Smooth muscle cell of the umbilical artery (primary cell): Measurements from ENCODE around the gene KRTAP19-3. TPM values are rescaled to one million over a fixed set of nuclear protein-coding genes. Genes with fewer than 3 reads are reported as not detected.

Experiments
- total RNA-seq: library from RNA; depleted of rRNA; stranded (reverse); fragments of >200 nt; gene quantifications from 2 replicates; pipeline ENCODE4 v1.2.3, GENCODE V29; 2014

Gene KRTAP19-3
- total RNA-seq = not detected in 2 replicates

DNA sequence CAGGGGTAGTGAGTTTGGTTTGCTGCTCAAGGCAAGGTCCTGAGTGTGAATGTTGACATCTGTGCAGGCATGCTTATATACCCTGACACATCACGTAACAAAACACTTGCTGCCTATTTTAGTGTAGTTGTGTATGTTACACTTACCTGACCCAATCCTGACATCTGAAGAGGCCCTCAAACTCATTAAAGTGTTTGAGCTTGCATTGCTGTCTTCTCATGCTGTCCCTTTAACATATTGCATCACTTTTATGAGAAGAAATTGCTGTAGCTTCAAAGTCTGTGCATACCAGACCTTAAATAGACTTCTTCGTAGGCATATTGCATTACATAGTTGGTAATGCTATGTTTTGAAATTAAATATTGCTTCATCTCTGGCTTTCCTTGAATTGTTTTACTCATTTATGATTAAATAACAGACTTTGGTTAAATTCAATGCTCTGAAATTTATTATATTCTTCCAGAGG lies at the start of gene KRTAP19-3:
TSS of gene KRTAP19-3 (minus strand) at position 51 of the 466 bp plus-strand sequence. CDS start 56 bp downstream, outside the sequence.

DNA sequence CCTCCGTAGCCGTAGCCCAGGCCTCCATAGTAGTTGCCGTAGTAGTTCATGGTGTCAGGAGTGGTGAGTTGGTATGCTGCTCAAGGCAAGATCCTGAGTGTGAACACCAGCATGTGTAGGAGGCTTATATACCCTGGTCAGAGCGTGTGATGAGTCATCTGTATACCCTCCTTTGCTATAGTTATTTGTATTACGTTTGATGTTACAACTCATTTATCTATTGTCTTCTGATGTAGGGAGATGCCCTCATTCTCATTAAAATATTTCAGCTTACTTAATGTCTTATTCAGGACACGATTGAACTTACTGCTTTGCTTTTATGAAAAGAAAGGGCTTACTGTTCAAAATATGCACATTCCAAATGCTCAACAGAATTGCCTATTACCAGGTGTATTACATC lies 10.2 kb upstream of the KRTAP19-3 start, which contains the start of gene KRTAP19-5:
TSS of gene KRTAP19-5 (minus strand) at position 101 of the 400 bp plus-strand sequence. CDS start at position 50, 51 bp downstream.

DNA sequence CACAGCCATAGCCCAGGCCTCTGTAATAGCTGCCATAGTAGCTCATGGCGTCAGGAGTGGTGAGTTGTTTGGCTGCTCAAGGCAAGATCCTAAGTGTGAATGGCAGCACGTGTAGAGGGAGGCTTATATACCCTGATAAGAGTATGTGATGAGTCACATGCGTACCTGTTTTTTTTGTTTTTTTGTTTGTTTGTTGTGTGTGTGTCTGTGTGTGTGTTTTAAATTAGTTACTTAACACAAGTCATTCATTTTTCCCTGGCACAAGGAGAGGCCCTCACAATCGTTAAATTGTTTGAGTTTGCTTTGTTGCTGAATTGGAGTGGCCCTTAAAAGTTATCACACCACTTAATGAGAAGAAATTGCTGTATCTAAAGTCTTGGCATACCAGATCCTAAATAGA lies 5.3 kb upstream of the KRTAP19-3 start, which contains the start of gene KRTAP19-4:
TSS of gene KRTAP19-4 (minus strand) at position 101 of the 400 bp plus-strand sequence. CDS start at position 46, 55 bp downstream.

DNA sequence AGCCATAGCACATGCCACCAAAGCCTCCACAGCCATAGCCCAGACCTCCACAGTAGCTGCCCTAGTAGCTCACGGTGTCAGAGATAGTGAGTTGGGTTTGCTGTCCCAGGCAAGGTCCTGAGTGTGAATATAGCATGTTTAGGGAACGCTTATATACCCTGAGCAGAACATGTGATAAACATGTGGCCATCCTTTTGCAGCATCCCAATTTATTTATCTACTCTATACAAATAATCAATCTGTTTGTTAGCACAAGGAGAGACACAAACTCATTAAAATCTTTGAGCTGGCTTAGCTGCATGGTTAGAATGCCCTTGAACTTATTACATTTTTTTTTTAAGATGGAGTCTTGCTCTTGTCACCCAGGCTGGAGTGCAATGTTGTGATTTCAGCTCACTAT lies 4.5 kb downstream of the KRTAP19-3 start, which contains the start of gene KRTAP19-2:
TSS of gene KRTAP19-2 (minus strand) at position 101 of the 400 bp plus-strand sequence. CDS start at position 13, 88 bp downstream.

DNA sequence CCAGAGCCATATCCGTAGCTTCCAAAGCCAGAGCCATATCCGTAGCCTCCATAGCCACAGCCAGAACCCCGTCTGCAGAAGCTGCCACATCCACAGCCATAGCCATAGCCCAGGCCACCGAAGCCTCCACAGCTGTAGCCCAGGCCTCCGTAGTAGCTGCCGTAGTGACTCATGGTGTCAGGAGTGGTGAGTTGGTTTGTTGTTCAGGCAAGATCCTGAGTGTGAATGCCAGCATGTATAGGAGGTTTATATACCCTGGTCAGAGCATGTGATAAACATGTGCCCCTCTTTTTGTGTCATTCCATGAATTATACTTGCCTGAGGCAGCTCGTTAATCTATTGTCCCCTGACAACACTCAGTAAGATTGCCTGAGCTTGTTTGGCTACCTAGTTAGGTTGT lies 11.7 kb downstream of the KRTAP19-3 start, which contains the start of gene KRTAP19-1:
TSS of gene KRTAP19-1 (minus strand) at position 223 of the 400 bp plus-strand sequence. CDS start at position 173, 50 bp downstream.

Other genes with a start within 250 kb of the KRTAP19-3 start
- not detected in 2 replicates for gene KRTAP24-1, start 209.1 kb downstream of the KRTAP19-3 start, total RNA-seq
- gene KRTAP25-1, start 202.5 kb downstream of the KRTAP19-3 start, total RNA-seq = not detected in 2 replicates
- not detected in 2 replicates for gene KRTAP26-1, start 171.7 kb downstream of the KRTAP19-3 start, total RNA-seq
- not detected in 2 replicates for gene KRTAP27-1, start 154.3 kb downstream of the KRTAP19-3 start, total RNA-seq
- gene KRTAP23-1, start 143.4 kb downstream of the KRTAP19-3 start, total RNA-seq = not detected in 2 replicates
- gene KRTAP13-2, start 119.7 kb downstream of the KRTAP19-3 start, total RNA-seq = not detected in 2 replicates
- not detected in 2 replicates for gene KRTAP13-1, start 96.0 kb downstream of the KRTAP19-3 start, total RNA-seq
- gene KRTAP13-3, start 66.1 kb downstream of the KRTAP19-3 start, total RNA-seq = not detected in 2 replicates
- gene KRTAP13-4, start 61.8 kb downstream of the KRTAP19-3 start, total RNA-seq = not detected in 2 replicates
- not detected in 2 replicates for gene KRTAP15-1, start 51.7 kb downstream of the KRTAP19-3 start, total RNA-seq
- gene KRTAP19-1, start 11.6 kb downstream of the KRTAP19-3 start, total RNA-seq = not detected in 2 replicates
- not detected in 2 replicates for gene KRTAP19-2, start 4.6 kb downstream of the KRTAP19-3 start, total RNA-seq
- gene KRTAP19-4, start 5.2 kb upstream of the KRTAP19-3 start, total RNA-seq = not detected in 2 replicates
- not detected in 2 replicates for gene KRTAP19-5, start 10.1 kb upstream of the KRTAP19-3 start, total RNA-seq
- gene KRTAP19-6, start 49.9 kb upstream of the KRTAP19-3 start, total RNA-seq = not detected in 2 replicates
- gene KRTAP19-7, start 69.3 kb upstream of the KRTAP19-3 start, total RNA-seq = not detected in 2 replicates
- not detected in 2 replicates for gene KRTAP22-2, start 98.4 kb upstream of the KRTAP19-3 start, total RNA-seq
- gene KRTAP6-3, start 100.4 kb upstream of the KRTAP19-3 start, total RNA-seq = not detected in 2 replicates
- not detected in 2 replicates for gene KRTAP6-2, start 106.9 kb upstream of the KRTAP19-3 start, total RNA-seq
- not detected in 2 replicates for gene KRTAP22-1, start 109.1 kb upstream of the KRTAP19-3 start, total RNA-seq
- not detected in 2 replicates for gene KRTAP6-1, start 121.9 kb upstream of the KRTAP19-3 start, total RNA-seq
- gene KRTAP20-1, start 124.4 kb upstream of the KRTAP19-3 start, total RNA-seq = not detected in 2 replicates
- not detected in 2 replicates for gene KRTAP20-4, start 128.6 kb upstream of the KRTAP19-3 start, total RNA-seq
- gene KRTAP20-2, start 143.2 kb upstream of the KRTAP19-3 start, total RNA-seq = not detected in 2 replicates
- not detected in 2 replicates for gene KRTAP20-3, start 150.9 kb upstream of the KRTAP19-3 start, total RNA-seq
- gene KRTAP21-3, start 226.8 kb upstream of the KRTAP19-3 start, total RNA-seq = not detected in 2 replicates